ENCODE measurements around the gene WDR11.

GRCh38 chr10:120927352-120927751 lies 76.2 kb downstream of the WDR11 start:
- no peak for TF ChIP-seq CTCF (IDR thresholded peaks at IDR 0.05)
- TF ChIP-seq POLR2AphosphoS5 (IDR thresholded peaks at IDR 0.05), result no peak
- TF ChIP-seq POLR2A (IDR thresholded peaks at IDR 0.05), result no peak

Measured in prostate gland (tissue), 2 donors.